GM21619 (cell line): ENCODE measurements around the gene UBN1.

Experiments
- ATAC-seq: cut with Tn5 transposase; IDR thresholded peaks from one replicate; pipeline ENCODE4 v1.9.1; 2021; ENCODE audit not compliant: unreplicated experiment

The UBN1 gene

GRCh38 chr16:4855804-4856203 lies 8.5 kb downstream of the UBN1 start:
- ATAC-seq: no peak

GRCh38 chr16:4859190-4859899 lies 12.1 kb downstream of the UBN1 start:
- ATAC-seq: no peak

GRCh38 chr16:4859900-4860255 lies 12.6 kb downstream of the UBN1 start:
- ATAC-seq: no peak

- no peak for ATAC-seq
Measured at GRCh38 chr16:4860727-4861342, 13.6 kb downstream of the UBN1 start.

- no peak for ATAC-seq
Measured at GRCh38 chr16:4862639-4863038, 15.4 kb downstream of the UBN1 start.

- no peak for ATAC-seq
Measured at GRCh38 chr16:4864728-4865127, 17.4 kb downstream of the UBN1 start.

- ATAC-seq: no peak
Measured at GRCh38 chr16:4865231-4865860, 18.1 kb downstream of the UBN1 start.

GRCh38 chr16:4866586-4866985 lies 19.3 kb downstream of the UBN1 start:
- no peak for ATAC-seq

GRCh38 chr16:4868026-4868425 lies 20.7 kb downstream of the UBN1 start:
- ATAC-seq: no peak

GRCh38 chr16:4868535-4868934 lies 21.3 kb downstream of the UBN1 start:
- no peak for ATAC-seq

GRCh38 chr16:4869147-4869805 lies 22.0 kb downstream of the UBN1 start:
- no peak for ATAC-seq

GRCh38 chr16:4870138-4870671 lies 22.9 kb downstream of the UBN1 start:
- no peak for ATAC-seq

GRCh38 chr16:4871071-4871470 lies 23.8 kb downstream of the UBN1 start:
- no peak for ATAC-seq

- ATAC-seq: no peak
Measured at GRCh38 chr16:4873091-4873490, 25.8 kb downstream of the UBN1 start.

GRCh38 chr16:4874666-4875065 lies 27.4 kb downstream of the UBN1 start:
- ATAC-seq: no peak

- ATAC-seq: no peak
Measured at GRCh38 chr16:4876646-4877379, 29.5 kb downstream of the UBN1 start.

GRCh38 chr16:4877380-4877685 lies 30.1 kb downstream of the UBN1 start:
- ATAC-seq: no peak

GRCh38 chr16:4879049-4879448 lies 31.8 kb downstream of the UBN1 start:
- ATAC-seq: no peak

GRCh38 chr16:4880006-4880580 lies 32.8 kb downstream of the UBN1 start:
- ATAC-seq: no peak

GRCh38 chr16:4882000-4882632 lies 34.8 kb downstream of the UBN1 start:
- no peak for ATAC-seq
